ENCODE measurements around the gene KIAA1549. TPM values are rescaled to one million over a fixed set of nuclear protein-coding genes. Genes with fewer than 3 reads are reported as not detected.
"Not testable (repeated sequence)": the region's sequence is repeated elsewhere in the genome, so short reads cannot be mapped to it uniquely, and the experiment has no call there.

The KIAA1549 gene
- polyA plus RNA-seq, 3 donors: 13.1 to 15.3 (median 13.6) TPM

DNA sequence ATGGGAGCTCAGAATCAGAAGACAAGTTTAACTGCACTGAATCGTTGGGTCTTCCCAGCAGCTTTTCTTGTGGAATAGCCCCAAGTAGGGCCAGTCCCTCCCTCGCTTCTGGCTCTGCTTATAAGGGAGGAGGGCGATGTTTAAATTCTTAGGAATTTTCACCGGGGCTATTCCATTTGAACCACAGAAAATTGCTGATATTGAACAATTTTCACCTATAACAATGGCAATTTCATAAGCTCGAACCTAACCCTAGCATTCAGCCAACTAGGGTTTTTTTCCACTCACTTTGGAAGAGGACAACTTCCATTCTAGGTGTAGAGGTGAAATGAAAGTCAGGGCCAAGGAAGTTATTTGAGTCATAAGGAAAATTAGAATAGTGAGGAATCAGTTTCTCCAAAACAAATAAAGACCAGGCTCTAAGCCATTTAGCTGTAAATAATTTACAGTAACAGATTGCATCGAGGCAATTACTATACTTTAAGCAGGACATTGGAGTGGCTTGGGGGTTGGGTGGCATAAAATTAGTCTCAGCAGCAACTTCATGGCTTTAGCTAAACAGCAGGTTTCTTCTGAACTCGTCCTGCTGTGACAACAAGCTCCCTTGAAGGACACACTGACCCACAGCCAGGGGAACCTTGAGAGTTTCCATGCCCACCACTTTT, 181.7 kb downstream of the KIAA1549 start:
- DNase-seq (ENCODE audit: extremely low read depth in 1 of 11, low read depth in 9 of 11, low spot score in 4 of 11): peak in 5 of 11 donors; percentile 9 to 60 (median 19)

DNA sequence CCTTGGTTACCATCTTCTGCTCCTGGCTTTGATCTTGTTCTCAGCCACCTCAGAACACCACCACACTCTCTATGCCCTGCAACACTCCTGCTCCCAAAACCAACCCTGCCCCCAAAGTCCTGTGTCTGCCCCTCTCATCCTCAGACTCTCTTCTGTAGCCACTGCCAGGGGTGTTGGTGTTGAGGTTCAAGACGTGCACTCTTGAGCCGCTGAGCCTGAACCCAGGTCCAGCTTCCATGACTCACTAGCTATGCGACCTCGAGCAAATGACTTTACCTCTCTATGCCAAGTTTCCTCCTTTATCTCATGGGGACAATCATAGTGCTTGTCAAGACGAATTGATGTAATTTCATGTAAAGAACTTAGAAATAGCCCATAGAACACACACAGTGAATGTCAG, 182.4 kb downstream of the KIAA1549 start:
- DNase-seq (ENCODE audit: extremely low read depth in 1 of 11, low read depth in 9 of 11, low spot score in 4 of 11): no peak

DNA sequence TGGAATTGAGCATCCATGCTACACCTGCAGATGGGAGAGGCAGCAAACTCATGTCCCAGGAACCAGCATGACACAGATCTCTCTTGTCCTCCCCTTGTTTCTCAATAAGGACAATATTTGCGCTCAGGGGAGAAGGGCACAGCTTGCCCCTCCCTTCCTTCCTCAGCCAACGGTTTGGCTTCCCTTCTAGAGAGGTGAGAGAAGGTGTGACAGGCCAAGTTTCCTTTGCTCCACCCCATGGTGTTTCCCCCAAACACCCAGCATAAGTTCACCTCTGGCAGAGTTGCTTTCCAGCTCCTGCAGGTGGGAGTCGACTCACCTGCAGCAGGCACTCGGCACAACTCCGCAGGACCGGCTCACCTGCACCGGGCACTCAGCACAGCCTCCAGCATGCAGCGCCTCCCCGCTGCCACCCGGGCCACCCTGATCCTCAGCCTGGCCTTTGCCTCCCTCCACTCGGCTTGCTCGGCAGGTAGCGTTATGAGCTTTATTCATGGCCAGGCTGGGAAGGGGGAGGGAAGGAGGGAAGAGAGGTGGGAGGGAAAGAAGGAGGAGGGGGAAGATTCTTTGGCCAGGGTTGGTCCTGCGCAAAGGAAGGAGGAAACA, 183.4 kb downstream of the KIAA1549 start, which contains the start of the genes ATP6V0A4 and TMEM213:
ATP6V0A4 (minus strand) TSS at position 482 of the 606 bp plus-strand sequence. CDS start 26,949 bp downstream, outside the sequence.
TMEM213 (plus strand) TSS at position 280 of the 606 bp plus-strand sequence; CDS start at position 391, 111 bp downstream.
- DNase-seq (ENCODE audit: extremely low read depth in 1 of 11, low read depth in 9 of 11, low spot score in 4 of 11): peak in 3 of 11 donors; percentile 5 to 33 (median 12)

DNA sequence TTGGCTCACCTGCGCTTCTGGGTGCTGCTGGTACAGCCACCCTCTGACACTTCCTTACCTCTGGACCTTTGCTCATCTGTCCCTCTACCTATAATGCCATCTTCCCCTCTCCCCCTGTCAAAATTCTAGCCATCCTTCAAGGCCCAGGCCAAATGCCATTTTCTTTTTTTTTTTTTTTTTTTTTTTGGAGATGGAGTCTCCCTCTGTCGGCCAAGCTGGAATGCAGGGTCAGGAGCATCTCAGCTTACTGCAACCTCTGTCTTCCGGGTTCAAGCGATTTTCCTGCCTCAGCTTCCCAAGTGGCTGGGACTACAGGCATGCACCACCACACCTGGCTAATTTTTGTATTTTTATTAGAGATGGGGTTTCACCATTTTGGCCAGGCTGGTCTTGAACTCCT, 184.1 kb downstream of the KIAA1549 start:
- DNase-seq (ENCODE audit: extremely low read depth in 1 of 11, low read depth in 9 of 11, low spot score in 4 of 11): not testable (repeated sequence)

DNA sequence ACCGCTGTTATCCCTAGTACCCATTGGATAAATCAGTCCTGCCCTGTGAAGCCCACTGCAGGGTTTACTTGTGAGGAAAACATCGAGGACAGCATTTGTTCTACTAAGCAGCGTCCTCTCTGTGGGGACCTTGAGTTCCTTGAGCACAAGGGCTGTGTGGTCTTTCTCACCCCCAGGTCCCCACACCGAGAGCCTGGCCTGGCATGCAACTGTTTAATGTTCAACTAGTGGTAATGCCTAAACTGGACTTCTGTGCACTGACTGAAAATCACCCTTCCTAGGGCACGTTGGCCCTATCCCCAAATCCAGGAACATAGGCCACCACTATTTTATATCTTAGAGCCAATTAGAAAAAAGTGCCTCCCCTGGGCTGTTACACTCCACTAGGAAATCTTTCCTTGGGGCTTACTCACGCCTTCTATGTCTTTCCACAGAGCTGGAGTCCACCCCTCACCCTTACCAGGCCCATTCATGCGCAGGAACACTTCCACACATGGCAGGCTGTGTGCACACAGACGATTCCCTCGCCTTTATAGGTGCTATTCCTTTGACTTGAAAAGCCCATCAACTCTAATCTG, 185.1 kb downstream of the KIAA1549 start:
- DNase-seq (ENCODE audit: extremely low read depth in 1 of 11, low read depth in 9 of 11, low spot score in 4 of 11): peak in 1 of 11 donors; percentile 18

DNA sequence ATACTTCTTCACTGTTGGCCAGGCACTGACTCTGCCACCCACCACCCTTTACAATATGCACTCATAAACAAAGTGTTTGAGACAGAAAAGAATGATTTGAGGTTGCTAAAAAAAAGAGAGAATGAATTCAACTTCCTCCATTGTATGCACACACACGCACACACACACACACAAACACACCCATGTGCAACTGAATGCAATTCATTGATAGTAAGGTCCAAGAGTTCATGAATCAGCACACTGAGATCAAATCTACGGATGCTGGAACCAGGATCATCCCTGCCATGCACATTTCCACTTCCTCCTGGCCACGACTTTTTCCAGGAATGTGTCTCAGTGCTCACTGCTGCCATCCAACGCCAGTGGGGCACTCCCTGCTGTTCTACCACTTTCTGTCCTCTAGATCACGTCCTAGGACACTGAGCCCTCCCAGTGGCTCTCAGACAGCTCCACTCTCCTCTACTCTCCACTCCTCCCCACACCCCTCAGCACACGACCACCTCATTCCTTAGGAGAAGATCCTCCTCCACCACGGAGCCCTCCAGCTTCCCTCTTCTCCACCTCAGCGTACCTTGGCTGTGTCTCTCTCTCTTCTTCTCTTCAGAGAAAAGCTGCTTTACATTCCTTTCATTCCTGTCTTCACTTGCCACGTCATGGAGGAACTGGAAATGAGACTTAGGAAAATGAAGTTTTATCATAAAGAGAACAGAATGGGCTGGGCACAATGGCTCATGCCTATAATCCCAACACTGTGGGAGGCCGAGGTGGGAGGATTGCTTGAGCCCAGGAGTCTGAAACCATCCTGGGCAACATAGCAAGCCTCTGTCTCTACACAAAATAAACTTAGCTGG, 195.4 kb downstream of the KIAA1549 start:
- no peak for DNase-seq (ENCODE audit: extremely low read depth in 1 of 11, low read depth in 9 of 11, low spot score in 4 of 11)

DNA sequence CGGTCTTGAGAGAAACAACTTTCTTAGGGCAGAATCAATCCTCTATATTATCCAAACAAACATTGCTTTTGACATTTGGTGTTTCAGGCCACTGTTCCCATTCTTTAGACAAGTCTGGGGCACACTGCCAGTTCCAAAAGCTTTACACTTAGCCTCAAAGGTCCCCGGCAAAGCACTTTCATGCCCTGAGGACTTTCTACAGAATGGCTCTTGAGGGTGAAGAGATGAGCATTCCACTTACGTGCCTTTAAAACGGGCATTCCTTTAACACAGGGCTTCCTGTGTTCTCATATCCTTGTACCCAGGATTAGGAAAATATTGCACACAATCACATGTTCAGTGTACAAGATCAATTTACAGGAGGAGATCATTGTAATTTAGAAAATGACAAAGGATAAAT, 196.5 kb downstream of the KIAA1549 start:
- DNase-seq (ENCODE audit: extremely low read depth in 1 of 11, low read depth in 9 of 11, low spot score in 4 of 11): no peak

Other genes starting within 250 kb of the KIAA1549 start
- gene TMEM213, start 183.4 kb downstream of the KIAA1549 start, polyA plus RNA-seq (ENCODE audit: insufficient read length in 3 of 3): 10 to 100 TPM; 35.2 to 52.3 (median 39.7) TPM
- 10 to 100 TPM; 49.7 to 67.9 (median 64.7) TPM for gene ATP6V0A4, start 183.2 kb downstream of the KIAA1549 start, polyA plus RNA-seq (ENCODE audit: insufficient read length in 3 of 3)
- gene ZC3HAV1L, start 54.7 kb upstream of the KIAA1549 start, polyA plus RNA-seq (ENCODE audit: insufficient read length in 3 of 3): 10 to 100 TPM; 20.4 to 27.7 (median 20.9) TPM
- 10 to 100 TPM; 19.8 to 27.6 (median 22.0) TPM for gene ZC3HAV1, start 128.3 kb upstream of the KIAA1549 start, polyA plus RNA-seq (ENCODE audit: insufficient read length in 3 of 3)
- 10 to 100 TPM; 13.7 to 23.4 (median 16.5) TPM for gene UBN2, start 249.8 kb upstream of the KIAA1549 start, polyA plus RNA-seq (ENCODE audit: insufficient read length in 3 of 3)